Activated CD4-positive, alpha-beta T cell treated with anti-CD3 and anti-CD28 coated beads for 48 hours (primary cell): ENCODE results near the gene SLC2A14.
A peak's percentile ranks its signal among the peaks of the same experiment; 100 is the strongest.
"Not testable (repeated sequence)": the region's sequence is repeated elsewhere in the genome, so short reads cannot be mapped to it uniquely, and the experiment has no call there.

Experiments
- DNase-seq: peaks from one replicate; pipeline ENCODE4 v3.0.0-alpha.2; 2020

SLC2A14 gene

GRCh38 chr12:7832059-7832696, 40.5 kb downstream of the SLC2A14 start:
- DNase-seq: no peak

- DNase-seq: not testable (repeated sequence)
Measured at GRCh38 chr12:7829737-7830136, 43.0 kb downstream of the SLC2A14 start.

- DNase-seq: not testable (repeated sequence)
Measured at GRCh38 chr12:7825754-7826153, 47.0 kb downstream of the SLC2A14 start.

- DNase-seq: peak; percentile 77
Measured at GRCh38 chr12:7806863-7807487, 65.7 kb downstream of the SLC2A14 start.

- DNase-seq: not testable (repeated sequence)
Measured at GRCh38 chr12:7806319-7806718, 66.4 kb downstream of the SLC2A14 start.

GRCh38 chr12:7801460-7801859, 71.3 kb downstream of the SLC2A14 start:
- DNase-seq: no peak

- not testable (repeated sequence) for DNase-seq
Measured at GRCh38 chr12:7798750-7799308, 73.9 kb downstream of the SLC2A14 start.

GRCh38 chr12:7797698-7798398, 74.9 kb downstream of the SLC2A14 start:
- no peak for DNase-seq

GRCh38 chr12:7797269-7797668, 75.4 kb downstream of the SLC2A14 start:
- not testable (repeated sequence) for DNase-seq

- no peak for DNase-seq
Measured at GRCh38 chr12:7793211-7793610, 79.5 kb downstream of the SLC2A14 start.

- not testable (repeated sequence) for DNase-seq
Measured at GRCh38 chr12:7788884-7789528, 83.7 kb downstream of the SLC2A14 start, which contains the start of gene NANOG. NANOG (plus strand) TSS chr12:7789402; CDS start chr12:7789615, 213 bp downstream.

GRCh38 chr12:7788294-7788660, 84.4 kb downstream of the SLC2A14 start:
- no peak for DNase-seq

- no peak for DNase-seq
Measured at GRCh38 chr12:7787574-7788293, 85.0 kb downstream of the SLC2A14 start.

- DNase-seq: no peak
Measured at GRCh38 chr12:7784701-7785100, 88.0 kb downstream of the SLC2A14 start.

- not testable (repeated sequence) for DNase-seq
Measured at GRCh38 chr12:7783433-7783832, 89.3 kb downstream of the SLC2A14 start.

GRCh38 chr12:7782055-7782454, 90.7 kb downstream of the SLC2A14 start:
- DNase-seq: no peak

GRCh38 chr12:7781274-7781673, 91.4 kb downstream of the SLC2A14 start:
- no peak for DNase-seq

- no peak for DNase-seq
Measured at GRCh38 chr12:7769999-7770398, 102.7 kb downstream of the SLC2A14 start.
